Endodermal cell (in vitro differentiated cells): ENCODE results near the gene CLDN4. TPM values are rescaled to one million over a fixed set of nuclear protein-coding genes. Genes with fewer than 3 reads are reported as not detected.
"Not testable (repeated sequence)": the region's sequence is repeated elsewhere in the genome, so short reads cannot be mapped to it uniquely, and the experiment has no call there.

Source experiments
- DNase-seq: peaks from one replicate; pipeline ENCODE4 v3.0.0-alpha.2; 2017
- H3K27ac ChIP-seq: 2 replicates; pipeline ENCODE4 v1.5.1; 2013; ENCODE audit warnings: mild to moderate bottlenecking, low read depth, low read length, moderate library complexity
- H3K27me3 ChIP-seq: 2 replicates; pipeline ENCODE4 v1.6.1; 2013; ENCODE audit warnings: mild to moderate bottlenecking, low read length, moderate library complexity; ENCODE audit not compliant: insufficient read depth, control insufficient read depth, poor library complexity, severe bottlenecking
- H3K36me3 ChIP-seq: 2 replicates; pipeline ENCODE4 v1.7.0; 2013; ENCODE audit warnings: mild to moderate bottlenecking, low read length, moderate library complexity; ENCODE audit not compliant: control insufficient read depth, insufficient read depth
- H3K4me1 ChIP-seq: one replicate; pipeline ENCODE4 v1.7.0; 2013; ENCODE audit warnings: low read length; ENCODE audit not compliant: control insufficient read depth, insufficient read depth
- H3K4me3 ChIP-seq: 2 replicates; pipeline ENCODE4 v1.5.1; 2013; ENCODE audit warnings: mild to moderate bottlenecking, low read length, moderate library complexity
- H3K9ac ChIP-seq: 2 replicates; pipeline ENCODE4 v1.6.1; 2013; ENCODE audit warnings: mild to moderate bottlenecking, low read length, moderate library complexity; ENCODE audit not compliant: poor library complexity, severe bottlenecking; ENCODE audit errors: extremely low read depth
- H3K9me3 ChIP-seq: 2 replicates; pipeline ENCODE4 v1.6.1; 2013; ENCODE audit warnings: mild to moderate bottlenecking, low read length, moderate library complexity; ENCODE audit not compliant: control insufficient read depth
- H3K27ac Mint-ChIP-seq: 2 replicates; pipeline ENCODE4 v1.8.0; 2020; ENCODE audit warnings: mixed read lengths
- H3K27me3 Mint-ChIP-seq: 2 replicates; pipeline ENCODE4 v1.8.0; 2021; ENCODE audit warnings: mild to moderate bottlenecking, mixed read lengths; ENCODE audit not compliant: insufficient read depth
- H3K36me3 Mint-ChIP-seq: 2 replicates; pipeline ENCODE4 v1.8.0; 2020; ENCODE audit warnings: low read depth, mixed read lengths
- H3K4me1 Mint-ChIP-seq: 2 replicates; pipeline ENCODE4 v1.8.0; 2020; ENCODE audit warnings: mixed read lengths
- H3K4me3 Mint-ChIP-seq: 2 replicates; pipeline ENCODE4 v1.8.0; 2020; ENCODE audit warnings: mild to moderate bottlenecking, moderate library complexity, mixed read lengths
- H3K9me3 Mint-ChIP-seq: 2 replicates; pipeline ENCODE4 v1.8.0; 2020; ENCODE audit warnings: mild to moderate bottlenecking, mixed read lengths
- WGBS, 2 experiments: methylation state at CpG; one replicate each; pipeline versions ENCODE4 v1.1.5 to v1.1.7; 2013; ENCODE audit warnings: missing lambda C conversion rate in 2 of 2, mixed read lengths in 1 of 2; ENCODE audit not compliant: insufficient coverage in 1 of 2, insufficient read length in 1 of 2; 5-methylcytosine and 5-hydroxymethylcytosine counted together
- total RNA-seq, 2 donors: library from RNA; stranded (reverse); fragmentation: NEBNext Ultra II Directional in 1 of 2; extraction: Animal tissue kit (Norgen Biotek cat#: 25700) in 1 of 2; gene quantifications; 2 replicates in 1 of 2; 3 replicates in 1 of 2; pipeline ENCODE4 v1.2.1, GENCODE V29; 2021
- TF ChIP-seq, protein P1 (sequence below): fragments of 200-600 bp; sonication (generic); conservative IDR thresholded peaks from 2 replicates; pipeline ENCODE4 v1.5.0; 2021; ENCODE audit warnings: antibody characterized with exemption, mild to moderate bottlenecking

CLDN4 gene
- total RNA-seq, 2 donors from 2014 or later = 5.6 to 9.7 TPM

DNA sequence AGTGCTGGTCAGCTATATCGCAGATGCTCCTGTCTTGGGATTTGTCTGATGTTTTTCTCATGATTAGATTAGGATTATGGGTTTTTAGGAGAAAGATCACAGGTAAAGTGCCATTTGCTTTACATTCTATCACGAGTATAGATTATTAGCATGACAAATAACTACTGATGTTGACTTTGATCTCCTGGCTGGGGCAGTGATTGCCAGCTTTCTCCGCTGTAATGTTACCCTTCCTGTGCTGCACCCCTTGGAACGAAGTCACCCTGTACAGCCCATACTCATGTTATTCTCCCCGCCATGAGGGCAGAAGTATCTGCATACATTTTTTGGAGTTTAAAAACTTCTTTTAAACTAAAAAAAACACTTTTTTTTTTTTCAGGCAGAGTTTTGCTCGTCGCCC lies 10.8 kb upstream of the CLDN4 start:
- Histone ChIP-seq H3K27ac (no peak overlapping the region), H3K36me3 (no peaks in the 10 kb centered on the region), H3K4me3 (no peak overlapping the region), H3K27me3 (no peaks in the 10 kb centered on the region), H3K4me1 (no peaks in the 10 kb centered on the region), H3K9me3 (no peaks in the 10 kb centered on the region), H3K9ac (no peak overlapping the region)
- peak; percentile 37 for DNase-seq
- TF ChIP-seq, protein P1, sequence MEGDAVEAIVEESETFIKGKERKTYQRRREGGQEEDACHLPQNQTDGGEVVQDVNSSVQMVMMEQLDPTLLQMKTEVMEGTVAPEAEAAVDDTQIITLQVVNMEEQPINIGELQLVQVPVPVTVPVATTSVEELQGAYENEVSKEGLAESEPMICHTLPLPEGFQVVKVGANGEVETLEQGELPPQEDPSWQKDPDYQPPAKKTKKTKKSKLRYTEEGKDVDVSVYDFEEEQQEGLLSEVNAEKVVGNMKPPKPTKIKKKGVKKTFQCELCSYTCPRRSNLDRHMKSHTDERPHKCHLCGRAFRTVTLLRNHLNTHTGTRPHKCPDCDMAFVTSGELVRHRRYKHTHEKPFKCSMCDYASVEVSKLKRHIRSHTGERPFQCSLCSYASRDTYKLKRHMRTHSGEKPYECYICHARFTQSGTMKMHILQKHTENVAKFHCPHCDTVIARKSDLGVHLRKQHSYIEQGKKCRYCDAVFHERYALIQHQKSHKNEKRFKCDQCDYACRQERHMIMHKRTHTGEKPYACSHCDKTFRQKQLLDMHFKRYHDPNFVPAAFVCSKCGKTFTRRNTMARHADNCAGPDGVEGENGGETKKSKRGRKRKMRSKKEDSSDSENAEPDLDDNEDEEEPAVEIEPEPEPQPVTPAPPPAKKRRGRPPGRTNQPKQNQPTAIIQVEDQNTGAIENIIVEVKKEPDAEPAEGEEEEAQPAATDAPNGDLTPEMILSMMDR = no peak
- peaks cover 9% of the 10 kb centered on the region for H3K27me3 Mint-ChIP-seq
- H3K9me3 Mint-ChIP-seq = no peaks in the 10 kb centered on the region
- WGBS, 2 experiments = 63 to 86% methylated on average over 5 to 7 of the region's 7 CpGs
- H3K36me3 Mint-ChIP-seq = no peaks in the 10 kb centered on the region
- H3K4me3 Mint-ChIP-seq = no peak overlapping the region
- no peaks in the 10 kb centered on the region for H3K4me1 Mint-ChIP-seq
- no peak overlapping the region for H3K27ac Mint-ChIP-seq

DNA sequence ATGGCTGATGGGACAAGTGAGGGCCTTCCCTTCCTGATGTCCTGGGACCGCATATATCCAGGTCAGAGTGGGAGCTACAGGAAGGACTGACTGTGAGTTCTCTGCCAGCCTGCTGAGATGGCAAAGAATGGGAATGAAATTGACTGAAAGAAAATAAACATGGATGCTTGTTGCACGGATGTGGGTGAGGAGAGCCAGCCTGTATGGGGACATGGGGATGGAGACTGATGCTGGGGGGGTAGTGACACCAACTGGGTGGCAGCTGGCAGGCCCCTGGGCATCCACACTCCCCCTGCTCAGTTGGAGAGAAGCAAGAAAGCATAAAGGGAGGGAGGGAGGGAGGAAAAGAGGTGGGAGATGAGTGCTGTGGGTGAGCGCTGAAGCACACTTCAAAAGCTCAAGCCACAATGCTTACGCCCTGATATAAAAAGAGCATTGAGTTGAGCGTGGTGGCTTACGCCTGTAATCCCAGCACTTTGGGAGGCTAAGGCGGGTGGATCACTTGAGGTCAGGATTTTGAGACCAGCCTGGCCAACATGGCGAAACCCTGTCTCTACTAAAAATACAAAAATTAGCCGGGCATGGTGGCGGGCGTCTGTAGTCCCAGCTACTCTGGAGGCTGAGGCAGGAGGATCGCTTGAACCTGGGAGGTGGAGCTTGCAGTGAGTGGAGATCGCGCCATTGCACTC lies 9.1 kb upstream of the CLDN4 start:
- H3K36me3 Mint-ChIP-seq, H3K36me3 ChIP-seq, DNase-seq, H3K4me1 Mint-ChIP-seq, H3K9me3 Mint-ChIP-seq, H3K4me3 Mint-ChIP-seq, H3K27me3 ChIP-seq, H3K27ac Mint-ChIP-seq, H3K9ac ChIP-seq, H3K4me1 ChIP-seq, H3K9me3 ChIP-seq, H3K27ac ChIP-seq, H3K4me3 ChIP-seq: not testable (repeated sequence)
- peaks cover 14% of the 10 kb centered on the region for H3K27me3 Mint-ChIP-seq
- WGBS, 2 experiments = 93 to 95% methylated on average over 13 to 14 of the region's 14 CpGs

DNA sequence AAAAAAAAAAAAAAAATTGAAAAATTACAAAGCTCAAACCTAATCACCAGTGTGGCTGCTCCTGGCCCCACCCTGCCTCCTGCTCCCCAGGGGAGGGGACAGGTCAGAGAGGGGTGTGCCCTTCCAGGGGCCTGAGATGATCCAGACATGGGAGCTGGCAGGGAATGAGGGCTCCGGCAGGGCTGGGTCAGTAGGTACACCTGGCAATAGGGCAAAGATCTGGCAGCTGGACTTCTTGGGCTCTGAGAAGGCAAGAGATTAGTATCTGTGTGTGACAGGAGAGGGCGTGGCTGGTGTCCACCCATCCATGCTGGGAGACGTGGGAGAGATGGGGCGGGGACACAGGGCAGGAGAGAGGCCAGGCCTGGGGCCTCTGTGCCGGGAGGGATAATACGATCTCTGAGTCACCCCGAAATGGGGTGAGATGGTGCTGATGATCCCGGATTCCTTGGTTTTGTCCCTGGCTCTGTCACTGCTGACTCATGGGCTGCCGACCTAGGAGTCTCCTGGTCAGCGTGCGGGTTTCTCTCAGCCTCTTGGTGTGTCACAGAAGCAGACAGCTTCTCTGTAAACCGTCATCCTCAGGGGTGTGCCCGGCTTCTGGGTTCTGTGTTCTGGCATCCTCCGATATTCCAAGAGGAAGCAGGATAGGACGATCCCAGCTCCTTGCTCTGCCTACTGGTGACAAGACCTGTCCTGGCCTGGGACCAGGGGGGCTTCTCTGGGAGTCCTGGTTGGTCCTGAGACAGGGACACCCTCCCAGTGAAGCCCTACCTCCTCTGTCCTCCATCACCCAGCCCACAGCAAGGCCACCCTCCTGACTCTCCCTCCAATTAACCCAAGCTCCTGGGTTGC lies 8.2 kb upstream of the CLDN4 start:
- peaks cover 14% of the 10 kb centered on the region for H3K27me3 Mint-ChIP-seq
- no peaks in the 10 kb centered on the region for H3K36me3 Mint-ChIP-seq
- Histone ChIP-seq H3K9ac (no peak overlapping the region), H3K27me3 (no peaks in the 10 kb centered on the region), H3K4me3 (no peak overlapping the region), H3K27ac (no peak overlapping the region), H3K4me1 (no peaks in the 10 kb centered on the region), H3K36me3 (no peaks in the 10 kb centered on the region), H3K9me3 (no peaks in the 10 kb centered on the region)
- no peak overlapping the region for H3K27ac Mint-ChIP-seq
- DNase-seq = peak; percentile 67
- H3K4me3 Mint-ChIP-seq = no peak overlapping the region
- TF ChIP-seq, protein P1 = no peak
- H3K9me3 Mint-ChIP-seq = no peaks in the 10 kb centered on the region
- peaks cover 4% of the 10 kb centered on the region for H3K4me1 Mint-ChIP-seq
- 81% methylated on average over 4 to 15 of the region's 15 CpGs for WGBS, 2 experiments
